ENCODE results near the gene INTS11.

DNA sequence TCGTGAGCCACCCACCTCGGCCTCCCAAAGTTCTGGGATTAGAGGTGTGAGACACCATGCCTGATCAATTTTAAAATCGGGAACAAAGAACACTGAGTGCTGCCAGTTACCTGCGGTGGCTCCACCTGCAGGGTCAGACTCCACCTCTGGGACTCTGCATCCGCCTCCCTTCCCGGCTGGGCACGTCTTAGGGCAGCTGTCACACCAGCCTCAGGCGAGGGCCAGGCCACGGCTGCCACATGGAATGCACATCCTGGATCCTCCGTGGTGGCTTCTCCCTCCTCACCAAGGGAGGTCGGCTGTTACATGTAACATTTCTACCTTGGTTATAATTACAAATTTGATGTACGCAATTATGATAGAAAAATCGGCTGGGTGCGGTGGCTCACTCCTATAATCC is 39.8 kb upstream of the INTS11 start:
- TF ChIP-seq, protein P1, sequence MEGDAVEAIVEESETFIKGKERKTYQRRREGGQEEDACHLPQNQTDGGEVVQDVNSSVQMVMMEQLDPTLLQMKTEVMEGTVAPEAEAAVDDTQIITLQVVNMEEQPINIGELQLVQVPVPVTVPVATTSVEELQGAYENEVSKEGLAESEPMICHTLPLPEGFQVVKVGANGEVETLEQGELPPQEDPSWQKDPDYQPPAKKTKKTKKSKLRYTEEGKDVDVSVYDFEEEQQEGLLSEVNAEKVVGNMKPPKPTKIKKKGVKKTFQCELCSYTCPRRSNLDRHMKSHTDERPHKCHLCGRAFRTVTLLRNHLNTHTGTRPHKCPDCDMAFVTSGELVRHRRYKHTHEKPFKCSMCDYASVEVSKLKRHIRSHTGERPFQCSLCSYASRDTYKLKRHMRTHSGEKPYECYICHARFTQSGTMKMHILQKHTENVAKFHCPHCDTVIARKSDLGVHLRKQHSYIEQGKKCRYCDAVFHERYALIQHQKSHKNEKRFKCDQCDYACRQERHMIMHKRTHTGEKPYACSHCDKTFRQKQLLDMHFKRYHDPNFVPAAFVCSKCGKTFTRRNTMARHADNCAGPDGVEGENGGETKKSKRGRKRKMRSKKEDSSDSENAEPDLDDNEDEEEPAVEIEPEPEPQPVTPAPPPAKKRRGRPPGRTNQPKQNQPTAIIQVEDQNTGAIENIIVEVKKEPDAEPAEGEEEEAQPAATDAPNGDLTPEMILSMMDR (conservative IDR thresholded peaks at IDR 0.05; ENCODE audit: low read depth, low read length): 0 out of 2 replicates have a peak, but pooled peaks have one; percentile 10
- no peak for TF ChIP-seq EZH2 (IDR thresholded peaks at IDR 0.05; ENCODE audit: low read length, unreplicated experiment)

Measured in PC-3 (cell line).